GM23248 (cell line): ENCODE results near the gene SLC8B1. TPM values are rescaled to one million over a fixed set of nuclear protein-coding genes. Genes with fewer than 3 reads are reported as not detected.

Experiments
- DNase-seq: peaks from one replicate; pipeline ENCODE4 v3.0.0-alpha.2; 2015
- H2AFZ ChIP-seq: fragments of 200-600 bp; sonication (generic); 2 replicates; pipeline ENCODE4 v1.6.1; 2016; ENCODE audit warnings: antibody characterized with exemption
- H3F3A ChIP-seq: fragments of 200-600 bp; sonication (generic); 2 replicates; pipeline ENCODE4 v1.6.1; 2016; ENCODE audit warnings: mild to moderate bottlenecking, antibody characterized with exemption, mixed run types; ENCODE audit not compliant: insufficient read depth
- H3K27ac ChIP-seq: fragments of 200-600 bp; sonication (generic); 2 replicates; pipeline ENCODE4 v1.5.1; 2016; ENCODE audit warnings: mild to moderate bottlenecking
- H3K27me3 ChIP-seq: fragments of 200-600 bp; sonication (generic); replicated peaks from 2 replicates; pipeline ENCODE4 v1.6.1; 2016; ENCODE audit warnings: mild to moderate bottlenecking; ENCODE audit not compliant: insufficient read depth
- H3K36me3 ChIP-seq: fragments of 200-600 bp; sonication (generic); 2 replicates; pipeline ENCODE4 v1.6.1; 2016; ENCODE audit warnings: low read depth, mild to moderate bottlenecking
- H3K4me1 ChIP-seq: fragments of 200-600 bp; sonication (generic); 2 replicates; pipeline ENCODE4 v1.6.1; 2016; ENCODE audit warnings: mild to moderate bottlenecking; ENCODE audit not compliant: insufficient read depth
- H3K4me2 ChIP-seq: fragments of 200-600 bp; sonication (generic); one replicate; pipeline ENCODE4 v1.6.1; 2016; ENCODE audit warnings: mild to moderate bottlenecking; ENCODE audit not compliant: unreplicated experiment
- H3K4me3 ChIP-seq: fragments of 200-600 bp; sonication (generic); 2 replicates; pipeline ENCODE4 v1.5.1; 2016; ENCODE audit warnings: mild to moderate bottlenecking
- H3K79me2 ChIP-seq: fragments of 200-600 bp; sonication (generic); 2 replicates; pipeline ENCODE4 v1.6.1; 2016; ENCODE audit warnings: mild to moderate bottlenecking; ENCODE audit not compliant: insufficient read depth
- H3K9ac ChIP-seq: fragments of 200-600 bp; sonication (generic); 2 replicates; pipeline ENCODE4 v1.6.1; 2016; ENCODE audit warnings: mild to moderate bottlenecking
- H3K9me2 ChIP-seq: fragments of 200-600 bp; sonication (generic); 2 replicates; pipeline ENCODE4 v1.6.1; 2016; ENCODE audit warnings: mixed run types, mild to moderate bottlenecking, moderate library complexity; ENCODE audit not compliant: insufficient read depth
- H3K9me3 ChIP-seq: fragments of 200-600 bp; sonication (generic); one replicate; pipeline ENCODE4 v1.6.1; 2017; ENCODE audit warnings: low read depth
- H4K20me1 ChIP-seq: fragments of 200-600 bp; sonication (generic); 2 replicates; pipeline ENCODE4 v1.6.0; 2016; ENCODE audit not compliant: insufficient read depth
- EZH2 ChIP-seq: fragments of 200-600 bp; sonication (generic); IDR thresholded peaks from 2 replicates; pipeline ENCODE4 v1.6.1; 2018; ENCODE audit warnings: antibody characterized with exemption, mild to moderate bottlenecking; ENCODE audit not compliant: insufficient read depth, poor library complexity, severe bottlenecking
- EZH2phosphoT487 ChIP-seq: fragments of 200-600 bp; sonication (generic); IDR thresholded peaks from 2 replicates; pipeline ENCODE4 v1.6.1; 2018; ENCODE audit warnings: antibody characterized with exemption, moderate library complexity, mild to moderate bottlenecking, low read depth; ENCODE audit not compliant: insufficient read depth
- WGBS, 2 experiments: methylation state at CpG; one replicate each; pipeline ENCODE4 v1.1.6; 2015 to 2017; ENCODE audit warnings: low lambda C conversion rate in 2 of 2, low coverage in 1 of 2; ENCODE audit errors: missing lambda C conversion rate in 2 of 2; 5-methylcytosine and 5-hydroxymethylcytosine counted together
- in situ Hi-C: fragments of 300-500 bp; cut with MboI; formaldehyde crosslinking; loops from 2 replicates; pipeline ENCODE4 v1.15.0; 2020
- polyA plus RNA-seq: library from polyadenylated mRNA; unstranded; fragments of >200 nt; fragmentation: Nextera tagmentation; extraction: Ambion mirVana; gene quantifications from 2 replicates; pipeline ENCODE4 v1.2.1, GENCODE V29; 2016
- total RNA-seq: library from RNA; depleted of rRNA; stranded (reverse); fragments of >200 nt; shearing (Covaris generic); gene quantifications from 2 replicates; pipeline ENCODE4 v1.2.3, GENCODE V29; 2014

Gene SLC8B1
- total and polyA plus RNA-seq, 2 experiments from 2014 or later = 6.6 to 9.0 TPM

GRCh38 chr12:113329791-113330417 lies 5.0 kb downstream of the SLC8B1 start:
- TF ChIP-seq EZH2phosphoT487 (no peak), EZH2 (no peak)
- 100% methylated on average over 1 of the region's 1 CpG for WGBS, 2 experiments
- peaks cover 4% of the 10 kb centered on the region; the same call in 1 of the 2 replicates for H3K4me1 ChIP-seq
- in situ Hi-C loops = no loop called here
- no peaks in the 10 kb centered on the region for H3K27me3 ChIP-seq
- H3K36me3 ChIP-seq = no peaks in the 10 kb centered on the region
- no peaks in the 10 kb centered on the region for H4K20me1 ChIP-seq
- no peak overlapping the region for H3K9ac ChIP-seq
- H3K79me2 ChIP-seq = no peaks in the 10 kb centered on the region
- 0 out of 2 replicates have a peak, but pooled peaks cover 14% of the 10 kb centered on the region for H3F3A ChIP-seq
- DNase-seq = no peak
- H3K27ac ChIP-seq = no peak overlapping the region
- no peak overlapping the region for H3K4me3 ChIP-seq
- no peak overlapping the region for H2AFZ ChIP-seq
- no peak overlapping the region for H3K4me2 ChIP-seq
- no peaks in the 10 kb centered on the region for H3K9me3 ChIP-seq
- no peaks in the 10 kb centered on the region for H3K9me2 ChIP-seq

DNA sequence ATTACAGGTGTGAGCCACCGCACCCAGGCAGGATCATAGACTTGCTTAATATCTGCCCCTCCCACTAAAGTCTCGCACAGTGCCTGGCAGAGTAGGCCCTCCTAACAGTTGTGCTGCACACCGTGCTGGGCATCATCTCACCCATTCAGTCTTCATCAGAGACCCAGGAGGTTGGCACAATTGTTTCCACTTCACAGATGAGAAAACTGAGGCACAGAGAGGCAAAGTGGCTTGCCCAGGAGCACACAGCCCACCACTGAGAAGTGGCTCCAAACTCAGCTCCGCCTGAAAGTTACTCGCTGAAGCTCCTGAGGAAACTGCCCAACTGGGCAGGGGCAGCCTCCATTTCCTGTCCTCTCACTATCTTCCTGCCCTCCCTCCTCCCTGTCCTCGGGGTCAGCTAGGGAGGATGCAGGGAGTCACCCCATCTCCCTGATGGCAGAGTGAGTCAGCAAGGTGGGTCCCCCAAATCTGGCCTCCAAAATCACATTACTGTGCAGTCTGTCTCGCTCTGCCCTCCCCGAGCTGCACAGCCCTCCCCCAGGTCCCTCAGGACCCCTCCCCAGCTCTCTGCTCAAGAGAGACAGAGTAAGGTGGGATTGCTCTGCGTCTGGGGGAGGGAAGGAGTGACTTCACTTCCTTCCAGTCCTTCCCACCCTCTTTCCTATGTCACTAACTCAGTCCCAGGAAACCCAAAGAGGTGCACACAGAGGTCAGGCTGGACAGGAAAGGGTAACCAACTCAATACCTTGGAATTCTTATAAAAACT lies 5.7 kb downstream of the SLC8B1 start:
- Histone ChIP-seq H3K9me2 (no peaks in the 10 kb centered on the region), H3K36me3 (no peaks in the 10 kb centered on the region), H3K27me3 (no peaks in the 10 kb centered on the region), H3K27ac (no peak overlapping the region), H3F3A (0 out of 2 replicates have a peak, but pooled peaks cover 14% of the 10 kb centered on the region), H3K9ac (no peak overlapping the region), H3K9me3 (no peaks in the 10 kb centered on the region), H3K4me2 (no peak overlapping the region), H4K20me1 (no peaks in the 10 kb centered on the region), H2AFZ (no peak overlapping the region), H3K4me1 (peaks cover 4% of the 10 kb centered on the region; the same call in 1 of the 2 replicates), H3K79me2 (no peaks in the 10 kb centered on the region), H3K4me3 (no peak overlapping the region)
- in situ Hi-C loops = no loop called here
- TF ChIP-seq EZH2phosphoT487 (no peak), EZH2 (no peak)
- 97 to 98% methylated on average over 9 of the region's 9 CpGs for WGBS, 2 experiments
- no peak for DNase-seq

DNA sequence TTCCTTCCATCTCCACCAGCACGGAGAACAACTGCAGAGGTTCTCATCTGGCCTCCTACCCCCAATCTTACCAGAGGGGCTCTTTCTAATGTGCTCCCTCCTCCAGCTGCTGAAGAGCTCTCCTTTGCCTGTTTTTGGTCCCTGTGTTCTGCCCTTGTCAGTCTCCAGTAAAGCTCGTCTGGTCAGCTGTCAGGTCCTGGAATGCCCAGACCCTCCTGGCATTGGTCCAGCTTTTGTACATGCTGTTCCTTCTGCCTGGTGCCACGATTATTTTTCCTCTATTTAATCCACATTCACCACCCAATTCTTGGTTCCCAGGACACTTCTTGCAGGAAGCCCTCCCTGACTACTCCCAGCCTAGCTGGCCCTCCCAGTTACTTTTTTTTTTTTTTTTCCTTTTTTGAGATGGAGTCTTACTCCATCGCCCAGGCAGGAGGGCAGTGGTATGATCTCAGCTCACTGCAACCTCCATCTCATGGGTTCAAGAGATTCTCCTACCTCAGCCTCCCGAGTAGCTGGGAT lies 6.5 kb downstream of the SLC8B1 start:
- no peak overlapping the region for H3K27ac ChIP-seq
- H3K4me2 ChIP-seq = no peak overlapping the region
- WGBS, 2 experiments = 84 to 86% methylated on average over 5 of the region's 5 CpGs
- TF ChIP-seq EZH2phosphoT487 (no peak), EZH2 (no peak)
- 0 out of 2 replicates have a peak, but pooled peaks cover 14% of the 10 kb centered on the region for H3F3A ChIP-seq
- H3K9ac ChIP-seq = no peak overlapping the region
- H3K27me3 ChIP-seq = no peaks in the 10 kb centered on the region
- H3K4me3 ChIP-seq = no peak overlapping the region
- in situ Hi-C loops = no loop called here
- peaks cover 4% of the 10 kb centered on the region; the same call in 1 of the 2 replicates for H3K4me1 ChIP-seq
- no peak overlapping the region for H2AFZ ChIP-seq
- H3K9me3 ChIP-seq = no peaks in the 10 kb centered on the region
- no peaks in the 10 kb centered on the region for H3K9me2 ChIP-seq
- H3K79me2 ChIP-seq = no peaks in the 10 kb centered on the region
- no peak for DNase-seq
- H3K36me3 ChIP-seq = no peaks in the 10 kb centered on the region
- no peaks in the 10 kb centered on the region for H4K20me1 ChIP-seq

GRCh38 chr12:113326775-113327395 lies 8.0 kb downstream of the SLC8B1 start:
- Histone ChIP-seq H3K4me3 (no peak overlapping the region), H4K20me1 (no peaks in the 10 kb centered on the region), H3K9me2 (no peaks in the 10 kb centered on the region), H3K9me3 (no peaks in the 10 kb centered on the region), H3K27me3 (no peaks in the 10 kb centered on the region), H3K9ac (no peak overlapping the region), H3K4me1 (peaks cover 4% of the 10 kb centered on the region; the same call in 1 of the 2 replicates), H3K36me3 (no peaks in the 10 kb centered on the region), H2AFZ (no peak overlapping the region), H3K79me2 (no peaks in the 10 kb centered on the region), H3F3A (peaks cover 18% of the 10 kb centered on the region; the same call in 1 of the 2 replicates), H3K4me2 (no peak overlapping the region), H3K27ac (no peak overlapping the region)
- in situ Hi-C loops = no loop called here
- DNase-seq = no peak
- TF ChIP-seq EZH2phosphoT487 (no peak), EZH2 (no peak)
- 61% methylated on average over 4 of the region's 4 CpGs for WGBS, 2 experiments
